Astrocyte (in vitro differentiated cells and primary cell): Measurements from ENCODE around the gene LRRC10. TPM values are rescaled to one million over a fixed set of nuclear protein-coding genes. Genes with fewer than 3 reads are reported as not detected.

ENCODE experiments used
- DNase-seq: peaks from one replicate; pipeline ENCODE4 v3.0.0-alpha.2; 2010; ENCODE audit warnings: low read depth
- FAIRE-seq: peaks from 2 replicates; lab custom pipeline; 2011; peaks lifted over from hg19 to GRCh38; lab: Jason Lieb, UNC
- H2AFZ ChIP-seq: 2 replicates; pipeline ENCODE4 v1.6.0; 2012; ENCODE audit warnings: low read depth, low read length, inconsistent platforms
- H3K27ac ChIP-seq: 2 replicates; pipeline ENCODE4 v1.5.1; 2011; ENCODE audit warnings: low read depth, low read length, inconsistent platforms
- H3K27me3 ChIP-seq: 2 replicates; pipeline ENCODE4 v1.6.0; 2011; ENCODE audit warnings: low read length, inconsistent platforms; ENCODE audit not compliant: insufficient read depth
- H3K36me3 ChIP-seq: 2 replicates; pipeline ENCODE4 v1.5.1; 2011; ENCODE audit warnings: low read length, inconsistent platforms; ENCODE audit not compliant: insufficient read depth
- H3K4me1 ChIP-seq: 2 replicates; pipeline ENCODE4 v1.5.1; 2011; ENCODE audit warnings: low read length, inconsistent platforms; ENCODE audit not compliant: insufficient read depth
- H3K4me2 ChIP-seq: 2 replicates; pipeline ENCODE4 v1.6.0; 2012; ENCODE audit warnings: low read length, inconsistent platforms
- H3K4me3 ChIP-seq: 2 replicates; pipeline ENCODE4 v1.5.1; 2011; ENCODE audit warnings: low read depth, mild to moderate bottlenecking, low read length, inconsistent platforms; ENCODE audit not compliant: insufficient read depth
- H3K79me2 ChIP-seq: 2 replicates; pipeline ENCODE4 v1.6.0; 2012; ENCODE audit warnings: mild to moderate bottlenecking, low read length, inconsistent platforms; ENCODE audit not compliant: insufficient read depth
- H3K9ac ChIP-seq: 2 replicates; pipeline ENCODE4 v1.6.0; 2012; ENCODE audit warnings: mild to moderate bottlenecking, low read length, inconsistent platforms
- H3K9me3 ChIP-seq: 2 replicates; pipeline ENCODE4 v1.5.1; 2012; ENCODE audit warnings: low read depth, mild to moderate bottlenecking, low read length, inconsistent platforms; ENCODE audit not compliant: insufficient read depth
- H4K20me1 ChIP-seq: 2 replicates; pipeline ENCODE4 v1.6.0; 2012; ENCODE audit warnings: low read length, inconsistent platforms; ENCODE audit not compliant: insufficient read depth
- H3K27ac Mint-ChIP-seq: one replicate; pipeline ENCODE4 v1.8.0; 2021; ENCODE audit warnings: mild to moderate bottlenecking, mixed read lengths; ENCODE audit not compliant: unreplicated experiment
- H3K27me3 Mint-ChIP-seq: one replicate; pipeline ENCODE4 v1.8.0; 2021; ENCODE audit warnings: low read depth, mixed read lengths; ENCODE audit not compliant: unreplicated experiment
- H3K36me3 Mint-ChIP-seq: one replicate; pipeline ENCODE4 v1.8.0; 2021; ENCODE audit warnings: low read depth, mixed read lengths; ENCODE audit not compliant: unreplicated experiment
- H3K4me1 Mint-ChIP-seq: one replicate; pipeline ENCODE4 v1.8.0; 2021; ENCODE audit warnings: low read depth, mixed read lengths; ENCODE audit not compliant: unreplicated experiment
- H3K4me3 Mint-ChIP-seq: one replicate; pipeline ENCODE4 v1.8.0; 2021; ENCODE audit warnings: mild to moderate bottlenecking, moderate library complexity, mixed read lengths; ENCODE audit not compliant: unreplicated experiment
- H3K9me3 Mint-ChIP-seq: one replicate; pipeline ENCODE4 v1.8.0; 2021; ENCODE audit warnings: mild to moderate bottlenecking, mixed read lengths; ENCODE audit not compliant: unreplicated experiment
- CTCF ChIP-seq: IDR thresholded peaks from 2 replicates; pipeline ENCODE4 v1.5.1; 2011; ENCODE audit warnings: low read depth, mild to moderate bottlenecking, inconsistent platforms, low read length, moderate library complexity; ENCODE audit not compliant: insufficient read depth
- EZH2 ChIP-seq: IDR thresholded peaks from 2 replicates; pipeline ENCODE4 v1.6.1; 2012; ENCODE audit warnings: mild to moderate bottlenecking, low read length, inconsistent platforms; ENCODE audit not compliant: insufficient read depth
- total RNA-seq: library from RNA; stranded (reverse); gene quantifications from 2 replicates; pipeline ENCODE4 v1.2.1, GENCODE V29; 2021

LRRC10 gene
- total RNA-seq, 1 donor from 2014 or later = not detected

- no peak for FAIRE-seq
- Histone ChIP-seq H3K36me3 (no peaks in the 10 kb centered on the region), H3K4me1 (peaks cover 24% of the 10 kb centered on the region), H2AFZ (no peak overlapping the region), H3K27me3 (no peaks in the 10 kb centered on the region), H3K9ac (no peak overlapping the region), H3K79me2 (no peaks in the 10 kb centered on the region), H3K27ac (no peak overlapping the region), H3K9me3 (no peaks in the 10 kb centered on the region), H3K4me3 (no peak overlapping the region), H4K20me1 (no peaks in the 10 kb centered on the region), H3K4me2 (no peak overlapping the region)
- peak overlapping the region; percentile 70 for H3K27ac Mint-ChIP-seq
- DNase-seq = no peak
- no peak overlapping the region for H3K4me3 Mint-ChIP-seq
- no peak for TF ChIP-seq CTCF
- no peak for TF ChIP-seq EZH2
- H3K27me3 Mint-ChIP-seq = no peaks in the 10 kb centered on the region
- peaks cover 2% of the 10 kb centered on the region for H3K36me3 Mint-ChIP-seq
- peaks cover 45% of the 10 kb centered on the region for H3K4me1 Mint-ChIP-seq
- H3K9me3 Mint-ChIP-seq = peaks cover 2% of the 10 kb centered on the region
These were observed 43.0 kb upstream of the LRRC10 start for GRCh38 chr12:69653703-69654102.

- Mint-ChIP-seq H3K27ac (no peak overlapping the region), H3K9me3 (peaks cover 2% of the 10 kb centered on the region), H3K27me3 (no peaks in the 10 kb centered on the region), H3K4me1 (peaks cover 44% of the 10 kb centered on the region), H3K36me3 (peaks cover 2% of the 10 kb centered on the region), H3K4me3 (no peak overlapping the region)
- Histone ChIP-seq H3K4me2 (no peak overlapping the region), H4K20me1 (no peaks in the 10 kb centered on the region), H3K36me3 (no peaks in the 10 kb centered on the region), H3K9me3 (no peaks in the 10 kb centered on the region), H2AFZ (no peak overlapping the region), H3K79me2 (no peaks in the 10 kb centered on the region), H3K4me3 (no peak overlapping the region), H3K27ac (no peak overlapping the region), H3K9ac (no peak overlapping the region), H3K27me3 (no peaks in the 10 kb centered on the region), H3K4me1 (peaks cover 16% of the 10 kb centered on the region)
- no peak for TF ChIP-seq CTCF
- TF ChIP-seq EZH2 = no peak
- DNase-seq (no peak), FAIRE-seq (no peak)
These were observed 41.2 kb upstream of the LRRC10 start for GRCh38 chr12:69651922-69652321.

- Histone ChIP-seq H3K4me3 (no peak overlapping the region), H3K36me3 (no peaks in the 10 kb centered on the region), H3K79me2 (no peaks in the 10 kb centered on the region), H3K27ac (no peak overlapping the region), H3K27me3 (no peaks in the 10 kb centered on the region), H3K9ac (no peak overlapping the region), H2AFZ (no peak overlapping the region), H3K4me1 (no peaks in the 10 kb centered on the region), H4K20me1 (no peaks in the 10 kb centered on the region), H3K9me3 (no peaks in the 10 kb centered on the region), H3K4me2 (no peak overlapping the region)
- Mint-ChIP-seq H3K27me3 (no peaks in the 10 kb centered on the region), H3K4me3 (no peak overlapping the region), H3K36me3 (no peaks in the 10 kb centered on the region), H3K27ac (no peak overlapping the region), H3K9me3 (peaks cover 2% of the 10 kb centered on the region), H3K4me1 (peaks cover 28% of the 10 kb centered on the region)
- DNase-seq (no peak), FAIRE-seq (no peak)
- no peak for TF ChIP-seq CTCF
- TF ChIP-seq EZH2 = no peak
These were observed 38.8 kb upstream of the LRRC10 start for GRCh38 chr12:69649529-69649928.
